ENCODE measurements around the gene NEIL3.

DNA sequence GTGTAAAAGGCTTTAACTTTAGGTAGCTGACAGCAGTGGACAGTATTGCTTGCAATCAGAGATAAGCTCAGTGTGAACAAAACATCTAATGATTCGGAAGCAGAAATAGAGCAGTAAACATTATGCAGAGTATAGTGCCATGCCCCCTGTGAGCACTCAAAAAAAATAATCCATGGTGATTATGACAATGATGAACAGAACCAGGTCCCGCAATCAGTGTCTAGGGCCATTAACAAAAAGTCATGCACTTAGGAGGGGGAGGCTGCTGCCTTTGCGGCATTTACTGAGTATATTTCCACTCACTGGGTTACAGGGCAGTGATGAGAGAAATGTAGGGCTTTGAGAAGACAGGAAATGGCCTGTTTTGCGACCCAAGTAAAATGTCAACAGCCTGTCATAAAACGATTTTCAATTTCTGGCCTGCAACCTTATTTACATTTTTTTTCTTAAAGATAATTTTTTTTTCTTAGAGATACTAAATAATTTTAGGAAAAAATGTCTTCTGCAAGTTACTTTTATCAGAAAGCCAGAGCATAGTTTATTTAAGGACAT lies 27.3 kb upstream of the NEIL3 start:
- TF ChIP-seq, protein P1, sequence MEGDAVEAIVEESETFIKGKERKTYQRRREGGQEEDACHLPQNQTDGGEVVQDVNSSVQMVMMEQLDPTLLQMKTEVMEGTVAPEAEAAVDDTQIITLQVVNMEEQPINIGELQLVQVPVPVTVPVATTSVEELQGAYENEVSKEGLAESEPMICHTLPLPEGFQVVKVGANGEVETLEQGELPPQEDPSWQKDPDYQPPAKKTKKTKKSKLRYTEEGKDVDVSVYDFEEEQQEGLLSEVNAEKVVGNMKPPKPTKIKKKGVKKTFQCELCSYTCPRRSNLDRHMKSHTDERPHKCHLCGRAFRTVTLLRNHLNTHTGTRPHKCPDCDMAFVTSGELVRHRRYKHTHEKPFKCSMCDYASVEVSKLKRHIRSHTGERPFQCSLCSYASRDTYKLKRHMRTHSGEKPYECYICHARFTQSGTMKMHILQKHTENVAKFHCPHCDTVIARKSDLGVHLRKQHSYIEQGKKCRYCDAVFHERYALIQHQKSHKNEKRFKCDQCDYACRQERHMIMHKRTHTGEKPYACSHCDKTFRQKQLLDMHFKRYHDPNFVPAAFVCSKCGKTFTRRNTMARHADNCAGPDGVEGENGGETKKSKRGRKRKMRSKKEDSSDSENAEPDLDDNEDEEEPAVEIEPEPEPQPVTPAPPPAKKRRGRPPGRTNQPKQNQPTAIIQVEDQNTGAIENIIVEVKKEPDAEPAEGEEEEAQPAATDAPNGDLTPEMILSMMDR (IDR thresholded peaks at IDR 0.05; ENCODE audit: insufficient read depth, low read length): no peak
- no peak for TF ChIP-seq SPI1 (IDR thresholded peaks at IDR 0.05; ENCODE audit: borderline replicate concordance, low read depth)
- TF ChIP-seq POLR2AphosphoS5 (IDR thresholded peaks at IDR 0.05; ENCODE audit: low read depth): no peak
